ENCODE measurements around the gene CAMK2B.

- no peak for TF ChIP-seq CTCF (IDR thresholded peaks at IDR 0.05)
- TF ChIP-seq POLR2A (IDR thresholded peaks at IDR 0.05; ENCODE audit: low read depth), result no peak
- TF ChIP-seq POLR2AphosphoS5 (IDR thresholded peaks at IDR 0.05), result no peak
- TF ChIP-seq EP300 (IDR thresholded peaks at IDR 0.05), result no peak
Measured at GRCh38 chr7:44219371-44220045, 105.9 kb downstream of the CAMK2B start.
